K562 (cell line): ENCODE measurements around the gene TP73. TPM values are rescaled to one million over a fixed set of nuclear protein-coding genes. Genes with fewer than 3 reads are reported as not detected.

Experiments used
- ATAC-seq: fragments of 200-7000 bp; cut with Tn5 transposase; 3 replicates; pipeline ENCODE4 v1.9.1; 2020; ENCODE audit warnings: moderate library complexity
- BruUV-seq: library from RNA; stranded (reverse); fragments of 400-500 nt; replicated peaks from 2 replicates; lab custom pipeline; 2021; lab: Mats Ljungman, UMichigan
- CTCF ChIA-PET: fragments of 300-600 bp; formaldehyde crosslinking; extraction: SDS; loops from one replicate; lab custom pipeline; 2021; ENCODE audit warnings: low intra/inter-chr PET ratio; lab: Yijun Ruan, JAX
- POLR2A ChIA-PET: fragments of 300-600, 350-650 bp; sonication (Branson Sonifier 250); formaldehyde crosslinking; extraction: SDS; loops from one replicate; lab custom pipeline; 2021; ENCODE audit warnings: antibody characterized with exemption, inconsistent platforms; lab: Yijun Ruan, JAX
- DNase-seq, 4 experiments: peaks; one replicate each; pipeline versions ENCODE4 v3.0.0 to v3.0.0-alpha.2; 2011 to 2018; ENCODE audit warnings: low spot score in 3 of 4, mixed read lengths in 3 of 4; ENCODE audit errors: extremely low read depth in 1 of 4
- FAIRE-seq: peaks from 2 replicates; lab custom pipeline; 2011; peaks lifted over from hg19 to GRCh38; lab: Jason Lieb, UNC
- H2AFZ ChIP-seq: 2 replicates; pipeline ENCODE4 v1.6.0; 2011; ENCODE audit warnings: low read depth, low read length, control low read depth, inconsistent platforms
- H3K27ac ChIP-seq: fragments of 200-600 bp; 3 replicates; pipeline ENCODE4 v1.8.0; 2011; ENCODE audit warnings: low read depth, mild to moderate bottlenecking, control low read depth, inconsistent platforms, low read length, moderate library complexity, mixed read lengths; ENCODE audit errors: extremely low read depth
- H3K27me3 ChIP-seq, 2 experiments: fragments of 300-600 bp in 1 of 2; 2 replicates in 1 of 2; 3 replicates in 1 of 2; pipeline versions ENCODE4 v1.6.0 to v1.8.0; 2011; ENCODE audit warnings: inconsistent platforms in 2 of 2, low read length in 2 of 2, mild to moderate bottlenecking in 1 of 2, mixed read lengths in 1 of 2, moderate library complexity in 1 of 2; ENCODE audit not compliant: control insufficient read depth in 2 of 2, insufficient read depth in 2 of 2
- H3K36me3 ChIP-seq: fragments of 300-600 bp; 3 replicates; pipeline ENCODE4 v1.8.0; 2011; ENCODE audit warnings: mild to moderate bottlenecking, low read length, inconsistent platforms; ENCODE audit not compliant: control insufficient read depth, insufficient read depth
- H3K4me1 ChIP-seq, 2 experiments: fragments of 200-600 bp in 1 of 2; replicated peaks in 1 of 2; 2 replicates in 1 of 2; 3 replicates in 1 of 2; pipeline versions ENCODE4 v1.5.1 to v1.8.0; 2011; ENCODE audit warnings: inconsistent platforms in 2 of 2, low read length in 2 of 2, mild to moderate bottlenecking in 1 of 2, mixed read lengths in 1 of 2, moderate library complexity in 1 of 2; ENCODE audit not compliant: control insufficient read depth in 2 of 2, insufficient read depth in 2 of 2
- H3K4me2 ChIP-seq: 2 replicates; pipeline ENCODE4 v1.6.1; 2011; ENCODE audit warnings: low read length, control low read depth, inconsistent platforms, mixed read lengths; ENCODE audit not compliant: insufficient read depth
- H3K4me3 ChIP-seq: fragments of 200-600 bp; sonication (generic), shearing (Covaris generic); 2 replicates; pipeline ENCODE4 v1.5.1; 2016; ENCODE audit warnings: control low read depth, inconsistent platforms
- H3K79me2 ChIP-seq: fragments of 200-600 bp; 3 replicates; pipeline ENCODE4 v1.8.0; 2011; ENCODE audit warnings: low read length, inconsistent platforms; ENCODE audit not compliant: control insufficient read depth, insufficient read depth
- H3K9ac ChIP-seq, 2 experiments: 2 replicates each; pipeline versions ENCODE4 v1.6.0 to v1.6.1; 2011; ENCODE audit warnings: low read depth in 2 of 2, low read length in 2 of 2, control low read depth in 1 of 2, inconsistent platforms in 1 of 2, mild to moderate bottlenecking in 1 of 2, mixed read lengths in 1 of 2; ENCODE audit not compliant: insufficient read depth in 1 of 2
- H3K9me1 ChIP-seq: one replicate; pipeline ENCODE4 v1.6.0; 2011; ENCODE audit warnings: inconsistent platforms, mild to moderate bottlenecking, low read length, moderate library complexity; ENCODE audit not compliant: control insufficient read depth, insufficient read depth
- H3K9me3 ChIP-seq: replicated peaks from 2 replicates; pipeline ENCODE4 v1.5.1; 2011; ENCODE audit warnings: low read depth, low read length, inconsistent platforms; ENCODE audit not compliant: control insufficient read depth, insufficient read depth
- H4K20me1 ChIP-seq: replicated peaks from 2 replicates; pipeline ENCODE4 v1.6.1; 2011; ENCODE audit warnings: low read length, inconsistent platforms, mixed read lengths; ENCODE audit not compliant: control insufficient read depth, insufficient read depth
- BMI1 ChIP-seq: fragments of 150-350 bp; IDR thresholded peaks from 2 replicates; pipeline ENCODE4 v1.6.1; 2014; ENCODE audit warnings: low read length
- CBX1 ChIP-seq: sonication (generic); IDR thresholded peaks from 2 replicates; pipeline ENCODE4 v1.6.1; 2016; ENCODE audit warnings: antibody characterized with exemption, low read depth, mild to moderate bottlenecking
- CEBPG ChIP-seq, 3 experiments: fragments of 200-800 bp in 1 of 3; sonication (Bioruptor generic) in 1 of 3; sonication (generic) in 1 of 3; formaldehyde crosslinking in 1 of 3; IDR thresholded peaks in 2 of 3; conservative IDR thresholded peaks in 1 of 3; 2 replicates each; pipeline versions ENCODE4 v1.6.1 to v1.8.0; 2016 to 2022; ENCODE audit warnings: missing compliant biosample characterization in 2 of 3, missing genetic modification characterization in 2 of 3, mild to moderate bottlenecking in 1 of 3, missing genetic modification reagents in 1 of 3
- E2F5 ChIP-seq: sonication (generic); formaldehyde crosslinking; IDR thresholded peaks from 2 replicates; pipeline ENCODE4 v1.8.0; 2022; ENCODE audit warnings: mild to moderate bottlenecking, missing genetic modification reagents
- ETS1 ChIP-seq: conservative IDR thresholded peaks from 2 replicates; pipeline ENCODE4 v1.6.1; 2011; ENCODE audit warnings: low read depth, mild to moderate bottlenecking, low read length; ENCODE audit not compliant: control insufficient read depth
- HDGF ChIP-seq: fragments of 450-650 bp; IDR thresholded peaks from 2 replicates; pipeline ENCODE4 v1.6.1; 2016
- MAFK ChIP-seq: IDR thresholded peaks from 2 replicates; pipeline ENCODE4 v1.6.1; 2011; ENCODE audit warnings: low read length, improper control_type of control experiment
- PBX2 ChIP-seq, 2 experiments: IDR thresholded peaks in 1 of 2; conservative IDR thresholded peaks in 1 of 2; 2 replicates each; pipeline ENCODE4 v1.6.1; 2016; ENCODE audit warnings: low read depth in 2 of 2, mild to moderate bottlenecking in 1 of 2, missing compliant biosample characterization in 1 of 2, missing genetic modification characterization in 1 of 2, moderate library complexity in 1 of 2
- RFX5 ChIP-seq: IDR thresholded peaks from 2 replicates; pipeline ENCODE4 v1.6.1; 2011; ENCODE audit warnings: low read depth, mild to moderate bottlenecking, improper control_type of control experiment, low read length
- WHSC1 ChIP-seq: IDR thresholded peaks from one replicate; pipeline ENCODE4 v1.6.1; 2012; ENCODE audit warnings: low read length, control low read depth, inconsistent platforms
- ZNF57 ChIP-seq: fragments of 450-650 bp; formaldehyde crosslinking; IDR thresholded peaks from 2 replicates; pipeline ENCODE4 v1.4.0; 2020; ENCODE audit warnings: mild to moderate bottlenecking, moderate library complexity
- ZNF76 ChIP-seq: fragments of 250-450 bp; sonication (Bioruptor Pico); IDR thresholded peaks from 2 replicates; pipeline ENCODE4 v1.4.0; 2020; ENCODE audit warnings: mild to moderate bottlenecking, moderate library complexity, borderline replicate concordance
- ZSCAN32 ChIP-seq: fragments of 450-650 bp; formaldehyde crosslinking; IDR thresholded peaks from 2 replicates; pipeline ENCODE4 v1.4.0; 2020; ENCODE audit warnings: mild to moderate bottlenecking, moderate library complexity
- WGBS: fragments of 100-300 bp; shearing (Covaris generic); methylation state at CpG from one replicate; pipeline ENCODE4 v1.1.6; 2016; ENCODE audit warnings: low coverage, mixed read lengths; ENCODE audit not compliant: insufficient coverage; ENCODE audit errors: missing lambda C conversion rate; 5-methylcytosine and 5-hydroxymethylcytosine counted together
- in situ Hi-C: fragments of 300-500 bp; cut with MboI; formaldehyde crosslinking; loops from 4 replicates; pipeline ENCODE4 v1.15.0; 2018; ENCODE audit warnings: inconsistent platforms, mixed read lengths
- intact Hi-C: fragments of 100-400 bp; cut with micrococcal nuclease; formaldehyde crosslinking; loops from 2 replicates; pipeline ENCODE4 v1.14.2; 2022
- polyA plus RNA-seq, 8 experiments: library from polyadenylated mRNA; depleted of rRNA in 4 of 8; stranded (reverse) in 5 of 8; unstranded in 3 of 8; fragments of >200 nt; fragmentation: Nextera tagmentation in 2 of 8; fragmentation: Illumina TruSeq in 1 of 8; extraction: Ambion mirVana in 2 of 8; extraction: Trizol in 1 of 8; gene quantifications; 2 replicates each; pipeline versions ENCODE4 v1.2.1 to v1.2.3, GENCODE V29; 2011 to 2014; ENCODE audit warnings: inconsistent platforms in 1 of 8, missing spikeins in 1 of 8
- total RNA-seq, 7 experiments: library from RNA; depleted of rRNA in 6 of 7; stranded (reverse); fragments of >200 nt in 6 of 7; fragmentation: Illumina TruSeq in 2 of 7; extraction: Trizol in 2 of 7; gene quantifications; 2 replicates each; pipeline versions ENCODE4 v1.2.1 to v1.2.3, GENCODE V29; 2011 to 2021; ENCODE audit warnings: low replicate concordance in 1 of 7

Gene TP73
- total and polyA plus RNA-seq, 9 of the 15 experiments (the other 6 are each of a cell fraction or from before 2014, with no cell fraction given): 0.07 to 1.6 (median 0.40) TPM; not detected in 2

- WGBS: 4% methylated on average over 14 of the region's 14 CpGs
- Histone ChIP-seq H3K4me3 (no peak overlapping the region), H3K27ac (no peak overlapping the region), H2AFZ (no peak overlapping the region), H3K79me2 (no peaks in the 10 kb centered on the region), H3K27me3 (peaks cover 20 to 80% of the 10 kb centered on the region in 2 experiments; a peak in 3 of 5 replicates), H3K4me1 (peaks cover 0 to 64% of the 10 kb centered on the region in 2 experiments; a peak in 3 of 5 replicates), H3K4me2 (no peak overlapping the region), H3K36me3 (no peaks in the 10 kb centered on the region), H3K9me3 (no peaks in the 10 kb centered on the region), H3K9me1 (peaks cover 4% of the 10 kb centered on the region), H4K20me1 (peaks cover 41% of the 10 kb centered on the region), H3K9ac (peak overlapping the region in 1 of 2 experiments; percentile 17; a peak in 1 of 4 replicates)
- ChIA-PET CTCF (no interaction called here), POLR2A (interaction anchor here (1.5 kb wide), 1 partner anchor 83 kb away, joined by 3 read pairs; no protein-coding TSS in a partner anchor)
- no peak for ATAC-seq
- no peak for FAIRE-seq
- in situ Hi-C loops: no loop called here
- no TSS peak for BruUV-seq
- intact Hi-C loops: no loop called here
- no peak for DNase-seq
- TF ChIP-seq CEBPG (CRISPR knock-in tag; IDR thresholded peaks at IDR 0.05) (no peak), CEBPG (tag; conservative IDR thresholded peaks at IDR 0.05 in 1 of 2, IDR thresholded peaks at IDR 0.05 in 1 of 2) (no peak), CBX1 (no peak), WHSC1 (no peak), HDGF (no peak), ZNF76 (CRISPR knock-in tag) (no peak), ETS1 (no peak), ZSCAN32 (CRISPR knock-in tag) (no peak), E2F5 (CRISPR knock-in tag) (no peak), BMI1 (no peak), PBX2 (CRISPR knock-in tag; IDR thresholded peaks at IDR 0.05; ENCODE audit: low read depth) (no peak), PBX2 (tag; conservative IDR thresholded peaks at IDR 0.05; ENCODE audit: low read depth) (no peak), ZNF57 (no peak), RFX5 (no peak), MAFK (no peak)
Observed at GRCh38 chr1:3718764-3719163, 66.4 kb downstream of the TP73 start.
